Measurements from ENCODE around the gene TACC3.

The TACC3 gene

GRCh38 chr4:1748465-1748995, 27.2 kb downstream of the TACC3 start:
- DNase-seq, result peak; percentile 69

- no peak for DNase-seq
These were observed 28.0 kb downstream of the TACC3 start for GRCh38 chr4:1749370-1749769.

GRCh38 chr4:1749826-1750225, 28.5 kb downstream of the TACC3 start:
- no peak for DNase-seq

- DNase-seq, result no peak
These were observed 29.2 kb downstream of the TACC3 start for GRCh38 chr4:1750381-1751154.

GRCh38 chr4:1751155-1751918, 30.0 kb downstream of the TACC3 start:
- DNase-seq, result no peak

GRCh38 chr4:1751919-1752283, 30.6 kb downstream of the TACC3 start:
- no peak for DNase-seq

- no peak for DNase-seq
These were observed 31.1 kb downstream of the TACC3 start for GRCh38 chr4:1752284-1753041.

- DNase-seq, result no peak
These were observed 32.0 kb downstream of the TACC3 start for GRCh38 chr4:1753294-1753696.

- no peak for DNase-seq
These were observed 32.5 kb downstream of the TACC3 start for GRCh38 chr4:1753697-1754311.

- no peak for DNase-seq
These were observed 33.0 kb downstream of the TACC3 start for GRCh38 chr4:1754336-1754735.

- DNase-seq, result no peak
These were observed 34.0 kb downstream of the TACC3 start for GRCh38 chr4:1755297-1755696.

- no peak for DNase-seq
These were observed 34.8 kb downstream of the TACC3 start for GRCh38 chr4:1756079-1756478.

- no peak for DNase-seq
These were observed 35.8 kb downstream of the TACC3 start for GRCh38 chr4:1756893-1757779.

- no peak for DNase-seq
These were observed 36.5 kb downstream of the TACC3 start for GRCh38 chr4:1757836-1758235.

- no peak for DNase-seq
These were observed 37.2 kb downstream of the TACC3 start for GRCh38 chr4:1758306-1759121.

GRCh38 chr4:1759170-1759817, 38.0 kb downstream of the TACC3 start:
- DNase-seq, result no peak

- DNase-seq, result no peak
These were observed 38.5 kb downstream of the TACC3 start for GRCh38 chr4:1759818-1760223.

GRCh38 chr4:1760521-1761071, 39.3 kb downstream of the TACC3 start:
- no peak for DNase-seq

- DNase-seq, result no peak
These were observed 39.9 kb downstream of the TACC3 start for GRCh38 chr4:1761130-1761689.
